ENCODE data around the gene TNS4. TPM values are rescaled to one million over a fixed set of nuclear protein-coding genes. Genes with fewer than 3 reads are reported as not detected.

Gene TNS4
- total and polyA plus RNA-seq, 2 donors (not counting 1 experiment from before 2014, with no cell fraction given), result under 0.01 to 0.05 TPM

DNA sequence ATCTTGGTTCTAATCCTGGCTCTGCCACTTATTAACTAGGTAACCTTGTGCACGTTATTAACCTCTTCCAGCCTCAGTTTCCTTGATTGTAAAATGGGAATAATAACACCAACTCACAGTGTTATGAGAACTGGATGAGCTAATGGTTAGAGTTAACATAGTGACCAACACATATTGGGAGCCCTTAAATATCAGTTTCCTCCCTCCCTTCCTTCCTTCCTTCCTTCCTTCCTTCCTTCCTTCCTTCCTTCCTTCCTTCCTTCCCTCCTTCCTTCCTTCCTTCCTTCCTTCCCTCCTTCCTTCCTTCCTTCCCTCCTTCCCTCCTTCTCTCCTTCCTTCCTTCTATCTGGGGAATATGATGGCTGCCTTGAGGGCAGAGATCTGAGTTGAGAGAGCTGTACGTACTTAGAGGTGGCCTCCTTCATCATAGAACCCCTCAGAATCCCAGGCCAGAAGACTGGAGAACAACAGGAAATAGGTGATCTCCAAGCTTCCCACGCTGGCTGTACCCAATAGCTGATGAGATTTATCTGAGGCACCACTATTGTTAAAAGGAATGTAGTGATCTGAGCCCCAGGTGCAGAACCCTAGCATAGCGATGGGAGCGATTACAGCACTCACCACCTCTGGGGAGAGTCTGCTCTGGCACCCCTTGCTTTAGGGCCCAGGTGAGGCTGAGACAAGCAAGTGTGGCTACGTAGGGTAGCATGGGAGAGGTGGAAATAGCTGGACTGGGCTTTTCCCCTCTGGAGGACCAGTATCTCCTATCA lies 37.7 kb upstream of the TNS4 start:
- Histone ChIP-seq H3K27me3 (ENCODE audit: control insufficient read depth, insufficient read depth, low read length) (no peaks in the 10 kb centered on the region), H3K4me2 (ENCODE audit: extremely low read depth, insufficient read depth, low read length) (no peak overlapping the region), H3K4me1 (ENCODE audit: control insufficient read depth, extremely low read depth, insufficient read depth, low read length) (peaks cover 31% of the 10 kb centered on the region), H3K36me3 (ENCODE audit: control insufficient read depth, insufficient read depth, low read length) (no peaks in the 10 kb centered on the region), H2AFZ (ENCODE audit: low read length) (no peak overlapping the region), H3K4me3 (replicated peaks in 1 of 4; ENCODE audit: control extremely low read depth in 1 of 4, insufficient read depth in 1 of 4, low read depth in 3 of 4, low read length in 4 of 4) (no peak overlapping the region), H4K20me1 (ENCODE audit: control insufficient read depth, extremely low read depth, insufficient read depth, low read length) (no peaks in the 10 kb centered on the region), H3K9me3 (ENCODE audit: control insufficient read depth, insufficient read depth, low read depth, low read length) (no peaks in the 10 kb centered on the region), H3K27ac (ENCODE audit: insufficient read depth, low read length) (no peak overlapping the region), H3K9ac (ENCODE audit: insufficient read depth, low read length) (no peak overlapping the region), H3K79me2 (ENCODE audit: control insufficient read depth, insufficient read depth, low read length) (no peaks in the 10 kb centered on the region)
- no peak for DNase-seq (ENCODE audit: low read depth in 2 of 2)
- no peak for TF ChIP-seq EZH2 (IDR thresholded peaks at IDR 0.05; ENCODE audit: low read length, missing control alignments)
- TF ChIP-seq, protein P1, sequence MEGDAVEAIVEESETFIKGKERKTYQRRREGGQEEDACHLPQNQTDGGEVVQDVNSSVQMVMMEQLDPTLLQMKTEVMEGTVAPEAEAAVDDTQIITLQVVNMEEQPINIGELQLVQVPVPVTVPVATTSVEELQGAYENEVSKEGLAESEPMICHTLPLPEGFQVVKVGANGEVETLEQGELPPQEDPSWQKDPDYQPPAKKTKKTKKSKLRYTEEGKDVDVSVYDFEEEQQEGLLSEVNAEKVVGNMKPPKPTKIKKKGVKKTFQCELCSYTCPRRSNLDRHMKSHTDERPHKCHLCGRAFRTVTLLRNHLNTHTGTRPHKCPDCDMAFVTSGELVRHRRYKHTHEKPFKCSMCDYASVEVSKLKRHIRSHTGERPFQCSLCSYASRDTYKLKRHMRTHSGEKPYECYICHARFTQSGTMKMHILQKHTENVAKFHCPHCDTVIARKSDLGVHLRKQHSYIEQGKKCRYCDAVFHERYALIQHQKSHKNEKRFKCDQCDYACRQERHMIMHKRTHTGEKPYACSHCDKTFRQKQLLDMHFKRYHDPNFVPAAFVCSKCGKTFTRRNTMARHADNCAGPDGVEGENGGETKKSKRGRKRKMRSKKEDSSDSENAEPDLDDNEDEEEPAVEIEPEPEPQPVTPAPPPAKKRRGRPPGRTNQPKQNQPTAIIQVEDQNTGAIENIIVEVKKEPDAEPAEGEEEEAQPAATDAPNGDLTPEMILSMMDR (conservative IDR thresholded peaks at IDR 0.05 in 1 of 2, IDR thresholded peaks at IDR 0.05 in 1 of 2; ENCODE audit: low read depth in 1 of 2, low read length in 2 of 2), result no peak

GRCh38 chr17:40538019-40538935 lies 36.9 kb upstream of the TNS4 start:
- Histone ChIP-seq H3K4me3 (replicated peaks in 1 of 4; ENCODE audit: control extremely low read depth in 1 of 4, insufficient read depth in 1 of 4, low read depth in 3 of 4, low read length in 4 of 4) (no peak overlapping the region), H3K36me3 (ENCODE audit: control insufficient read depth, insufficient read depth, low read length) (no peaks in the 10 kb centered on the region), H3K27ac (ENCODE audit: insufficient read depth, low read length) (no peak overlapping the region), H3K9me3 (ENCODE audit: control insufficient read depth, insufficient read depth, low read depth, low read length) (no peaks in the 10 kb centered on the region), H3K27me3 (ENCODE audit: control insufficient read depth, insufficient read depth, low read length) (no peaks in the 10 kb centered on the region), H3K4me2 (ENCODE audit: extremely low read depth, insufficient read depth, low read length) (no peak overlapping the region), H4K20me1 (ENCODE audit: control insufficient read depth, extremely low read depth, insufficient read depth, low read length) (no peaks in the 10 kb centered on the region), H3K9ac (ENCODE audit: insufficient read depth, low read length) (no peak overlapping the region), H3K4me1 (ENCODE audit: control insufficient read depth, extremely low read depth, insufficient read depth, low read length) (peaks cover 34% of the 10 kb centered on the region), H2AFZ (ENCODE audit: low read length) (no peak overlapping the region), H3K79me2 (ENCODE audit: control insufficient read depth, insufficient read depth, low read length) (no peaks in the 10 kb centered on the region)
- peak in 1 of 2 donors; percentile 65 for DNase-seq (ENCODE audit: low read depth in 2 of 2)
- TF ChIP-seq EZH2 (IDR thresholded peaks at IDR 0.05; ENCODE audit: low read length, missing control alignments), result no peak
- TF ChIP-seq, protein P1 (conservative IDR thresholded peaks at IDR 0.05 in 1 of 2, IDR thresholded peaks at IDR 0.05 in 1 of 2; ENCODE audit: low read depth in 1 of 2, low read length in 2 of 2), result no peak

Data from fibroblast of lung (primary cell).